HPDE6-E6E7 (cell line): ENCODE results near the gene GMDS.
A peak's percentile ranks its signal among the peaks of the same experiment; 100 is the strongest.

Experiments
- DNase-seq: peaks from one replicate; pipeline ENCODE4 v3.0.0; 2011; ENCODE audit warnings: missing footprints; ENCODE audit errors: extremely low spot score

Gene GMDS

DNA sequence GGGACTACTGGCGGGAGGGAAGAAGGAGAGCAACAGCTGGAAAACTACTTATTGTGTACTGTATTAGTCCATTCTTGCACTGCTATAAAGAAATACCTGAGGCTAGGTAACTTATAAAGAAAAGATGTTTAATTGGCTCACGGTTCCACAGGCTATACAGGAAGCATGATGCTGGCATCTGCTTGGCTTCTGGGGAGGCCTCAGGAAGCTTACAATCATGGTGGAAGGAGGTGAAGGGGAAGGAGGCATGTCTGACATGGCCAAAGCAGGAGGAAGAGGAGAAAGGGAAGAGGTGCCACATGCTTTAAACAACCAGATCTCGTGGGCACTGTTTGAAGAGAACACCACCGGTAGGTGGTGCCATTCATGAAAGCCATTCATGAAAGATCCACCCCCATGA, 67.3 kb downstream of the GMDS start:
- no peak for DNase-seq

DNA sequence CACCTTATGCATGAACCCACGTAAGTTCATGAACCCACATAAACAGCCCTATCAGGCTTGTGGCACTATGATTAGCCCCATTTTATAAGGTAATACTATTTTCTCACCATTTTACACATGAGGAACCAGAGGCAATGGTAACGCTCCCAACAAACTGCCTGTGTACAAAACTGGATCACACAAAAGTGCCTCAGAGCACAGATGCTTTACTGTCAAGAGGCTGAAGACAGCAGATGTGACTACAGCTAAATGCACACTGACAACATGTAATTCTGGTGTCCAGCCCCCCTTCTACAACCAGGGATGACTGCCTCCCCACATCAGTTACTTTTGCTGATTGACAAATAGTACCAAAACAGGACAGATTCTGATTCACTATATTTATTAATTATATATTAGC, 69.6 kb downstream of the GMDS start:
- no peak for DNase-seq

DNA sequence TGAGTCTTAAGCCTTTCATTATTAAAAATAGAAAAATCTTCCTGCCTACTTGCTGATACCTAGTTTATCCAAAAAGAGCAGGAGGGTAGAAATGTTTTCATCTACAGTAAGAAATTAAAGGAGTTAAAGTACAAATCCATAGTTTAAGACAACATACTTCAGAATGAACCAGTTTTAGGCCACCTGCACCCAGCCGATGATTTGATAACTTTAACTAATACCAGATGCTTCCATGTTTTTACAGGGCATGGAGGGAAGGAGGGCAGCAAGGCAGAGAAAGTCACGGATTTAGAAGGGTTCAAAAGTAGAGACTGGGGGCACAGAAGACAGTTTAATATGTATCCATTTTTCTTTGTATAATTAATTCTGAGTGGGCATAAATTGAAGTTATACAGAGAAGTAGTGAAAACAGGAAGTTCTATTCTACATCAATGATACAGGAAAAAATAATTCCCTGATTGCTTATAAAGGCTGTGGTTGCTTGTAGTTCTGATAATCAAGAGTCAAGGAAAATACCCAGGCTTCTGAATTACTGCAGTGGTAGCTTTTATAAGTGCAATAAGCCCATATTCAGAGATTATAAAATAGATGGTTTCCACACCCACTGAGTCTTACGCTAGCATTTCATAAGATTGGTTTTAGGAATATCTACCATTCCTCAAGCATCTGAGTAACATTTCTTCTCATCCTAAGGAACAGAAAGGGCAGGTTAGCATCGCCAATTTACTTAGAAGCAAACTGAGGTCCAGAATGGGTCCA, 72.0 kb downstream of the GMDS start:
- DNase-seq = no peak

DNA sequence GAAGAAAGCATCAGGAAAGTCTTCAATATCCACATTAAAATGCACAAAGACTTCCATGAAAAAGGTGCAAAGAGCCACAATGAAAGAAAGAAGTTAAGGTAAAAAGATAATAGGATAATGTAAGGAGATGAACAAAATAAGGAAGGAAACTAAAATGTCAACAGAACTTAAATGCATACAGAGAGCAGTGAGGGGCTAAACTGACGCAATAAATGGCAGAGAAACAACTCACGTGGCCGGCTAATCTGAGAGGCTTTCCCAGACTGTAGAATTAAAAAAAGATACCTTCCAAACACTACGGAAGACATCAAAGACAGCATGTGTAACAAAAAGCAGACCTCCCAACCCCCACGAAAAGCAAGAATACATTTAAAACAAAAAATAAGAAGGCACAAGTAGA, 73.7 kb downstream of the GMDS start:
- no peak for DNase-seq

DNA sequence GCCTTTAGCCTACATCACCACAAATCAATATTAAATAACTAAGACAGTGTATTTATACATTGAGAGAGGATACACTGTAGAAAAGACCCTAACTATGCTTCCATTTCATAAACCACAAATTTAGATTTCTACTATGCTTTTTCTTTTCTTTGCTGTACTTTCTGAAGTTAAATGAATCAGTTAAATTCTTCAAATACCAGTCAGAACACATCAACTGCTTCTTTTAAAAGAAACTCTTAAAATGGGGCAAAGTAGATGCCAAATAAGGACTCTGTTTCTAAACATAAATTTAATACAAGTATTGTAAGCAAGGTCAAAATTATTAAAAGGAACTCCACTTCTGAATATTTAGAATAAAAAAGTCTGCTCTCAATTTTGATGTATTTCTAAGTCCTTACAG, 76.9 kb downstream of the GMDS start:
- DNase-seq = no peak

DNA sequence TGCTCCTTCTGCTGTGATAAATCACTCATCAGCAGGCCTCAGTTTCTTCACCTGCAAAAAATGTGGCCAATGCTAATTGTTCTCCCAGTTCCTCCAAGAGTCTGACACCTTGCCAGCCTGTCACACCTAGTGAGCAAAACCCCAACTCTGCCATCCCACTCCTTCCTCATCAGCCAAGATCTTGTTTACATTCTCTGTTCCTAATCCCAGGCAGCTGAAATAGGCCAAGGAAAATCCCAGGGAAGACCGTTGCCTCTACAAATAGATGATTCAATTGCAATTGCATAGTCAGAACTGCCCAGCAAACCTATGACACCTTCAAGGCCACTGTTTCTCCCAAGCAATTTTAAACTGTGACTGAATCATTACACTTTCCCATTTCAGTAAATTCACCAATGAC, 78.7 kb downstream of the GMDS start:
- no peak for DNase-seq

DNA sequence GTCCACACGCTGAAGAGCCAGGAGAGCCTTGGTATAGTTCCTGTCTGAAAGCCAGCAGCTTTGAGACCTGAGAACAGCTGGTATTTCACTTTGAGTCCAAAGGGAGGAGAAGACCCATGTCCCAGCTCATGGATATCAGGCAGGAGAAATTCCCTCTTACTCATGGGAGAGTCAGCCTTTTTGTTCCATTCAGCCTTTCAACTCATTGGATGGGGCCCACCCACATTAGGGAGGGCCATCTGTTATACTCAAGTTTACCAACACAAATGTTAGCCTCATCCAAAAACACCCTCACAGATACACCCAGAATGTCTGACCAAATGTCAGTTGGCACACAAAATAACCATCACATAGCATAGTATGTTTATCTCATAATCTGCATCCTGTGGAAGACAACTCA, 80.1 kb downstream of the GMDS start:
- no peak for DNase-seq

DNA sequence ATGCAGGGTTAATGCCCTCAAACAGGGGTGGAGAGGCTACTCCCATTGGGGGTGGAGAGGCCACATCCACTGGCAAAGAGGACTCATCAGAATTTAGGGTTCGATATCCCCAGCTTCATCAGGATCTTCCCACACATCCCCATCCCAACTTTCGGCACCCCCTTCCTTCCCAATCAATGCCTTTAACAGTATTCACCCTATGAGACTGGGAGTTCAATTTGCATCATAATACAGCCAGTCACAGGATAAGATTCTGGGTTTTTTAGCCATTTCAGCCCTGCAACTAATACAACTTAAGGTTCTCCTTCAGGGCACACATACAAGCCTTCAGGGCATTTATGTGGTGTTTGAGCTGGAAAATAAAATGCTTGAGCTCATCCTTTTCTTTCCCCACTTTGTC, 80.9 kb downstream of the GMDS start:
- DNase-seq = no peak

DNA sequence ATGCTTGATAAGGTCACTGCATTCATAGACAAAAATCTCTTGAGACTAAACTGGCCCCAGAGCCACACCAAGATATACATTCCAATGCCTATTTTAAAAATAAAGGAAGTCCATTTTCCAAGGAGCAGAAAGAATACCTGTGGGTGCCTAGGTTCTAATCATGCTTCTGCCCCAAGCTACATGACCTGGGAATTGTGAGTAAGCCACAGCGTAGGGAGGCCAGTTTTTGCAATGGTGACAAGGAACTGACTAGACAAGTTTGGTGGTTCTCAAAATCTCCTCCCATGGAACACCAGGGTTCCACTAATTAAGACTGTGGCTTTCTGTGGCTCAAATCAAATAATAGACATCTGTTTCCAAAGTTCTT, 83.3 kb downstream of the GMDS start:
- no peak for DNase-seq

DNA sequence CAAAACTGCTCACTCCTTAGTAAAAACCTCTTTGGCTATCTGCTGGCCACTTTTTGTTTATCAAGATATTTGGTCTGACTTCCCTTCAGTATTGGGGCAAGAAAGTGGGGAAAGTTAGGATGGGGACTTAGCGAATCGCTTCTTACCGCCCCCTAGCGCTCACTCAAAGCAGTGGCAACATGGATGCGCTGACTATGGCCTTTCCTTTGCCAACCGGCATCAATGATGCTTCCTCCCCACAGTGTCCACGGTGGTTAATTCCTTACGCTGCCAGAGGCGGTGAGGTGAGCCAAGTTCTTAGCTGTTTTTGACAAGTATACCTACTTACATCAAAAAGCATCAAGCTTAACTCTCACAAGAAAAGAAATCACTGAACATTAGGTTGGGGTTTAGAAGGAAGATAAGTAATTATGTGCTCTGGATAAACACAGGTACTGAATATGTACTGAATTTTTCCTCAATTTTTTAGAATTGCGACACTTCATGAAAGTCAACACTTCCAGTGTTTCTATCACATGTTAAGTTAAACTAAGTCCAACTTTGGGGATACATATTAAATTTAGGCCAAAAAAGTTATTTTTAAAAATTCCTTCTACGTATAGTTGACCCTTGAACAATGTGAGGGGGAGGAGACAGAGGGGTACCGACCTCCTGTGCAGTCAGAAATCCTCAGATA, 86.7 kb downstream of the GMDS start:
- DNase-seq = peak; percentile 32

DNA sequence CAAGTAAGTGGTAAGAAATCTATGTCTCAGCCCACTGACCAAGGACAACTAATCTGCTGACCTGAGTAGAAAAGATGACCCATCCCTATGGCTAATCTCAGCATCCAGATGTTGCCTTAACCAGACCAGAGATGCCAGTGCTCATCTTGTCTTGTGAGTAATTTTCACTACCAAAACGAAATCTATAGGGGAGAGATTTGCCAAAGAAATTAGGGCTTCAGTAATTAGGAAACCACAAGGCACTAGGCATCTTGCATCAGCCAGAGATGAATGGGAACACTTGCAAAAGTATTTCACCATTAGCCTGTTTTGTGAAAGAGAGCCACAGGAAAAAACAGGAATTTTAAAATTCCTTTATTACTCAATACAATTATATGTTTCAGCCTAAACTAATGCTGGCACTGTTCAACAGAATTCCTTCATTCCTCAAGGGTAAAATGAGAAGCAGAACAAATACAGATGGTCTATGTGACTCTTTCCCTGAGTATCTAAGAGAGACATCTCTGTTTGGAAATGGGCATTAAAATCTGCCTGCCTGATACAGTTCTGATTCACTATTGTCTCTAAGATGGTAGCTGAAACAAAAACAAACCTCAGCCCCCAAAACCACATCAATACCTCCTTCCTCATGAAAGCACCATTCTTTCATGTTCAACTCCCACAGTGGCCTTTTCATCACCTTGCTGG, 87.8 kb downstream of the GMDS start:
- DNase-seq = no peak

DNA sequence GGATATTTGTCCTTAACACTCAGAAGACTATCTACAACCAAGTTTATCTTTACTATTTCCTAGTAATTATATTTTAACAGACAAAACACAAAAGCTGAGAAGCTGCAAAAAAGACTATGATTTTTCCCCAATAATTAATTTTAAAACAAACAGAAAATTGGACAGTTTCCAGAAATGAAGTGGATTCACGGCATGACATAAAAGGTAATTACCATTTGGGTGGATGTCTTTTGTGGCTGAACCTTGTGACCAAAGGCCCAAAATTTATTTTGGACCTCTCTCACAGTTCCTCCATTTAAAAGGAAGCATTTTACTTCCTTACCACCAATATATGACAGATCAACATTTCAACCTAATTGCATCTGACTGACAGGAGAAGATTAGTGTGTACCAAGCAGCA, 90.2 kb downstream of the GMDS start:
- no peak for DNase-seq

DNA sequence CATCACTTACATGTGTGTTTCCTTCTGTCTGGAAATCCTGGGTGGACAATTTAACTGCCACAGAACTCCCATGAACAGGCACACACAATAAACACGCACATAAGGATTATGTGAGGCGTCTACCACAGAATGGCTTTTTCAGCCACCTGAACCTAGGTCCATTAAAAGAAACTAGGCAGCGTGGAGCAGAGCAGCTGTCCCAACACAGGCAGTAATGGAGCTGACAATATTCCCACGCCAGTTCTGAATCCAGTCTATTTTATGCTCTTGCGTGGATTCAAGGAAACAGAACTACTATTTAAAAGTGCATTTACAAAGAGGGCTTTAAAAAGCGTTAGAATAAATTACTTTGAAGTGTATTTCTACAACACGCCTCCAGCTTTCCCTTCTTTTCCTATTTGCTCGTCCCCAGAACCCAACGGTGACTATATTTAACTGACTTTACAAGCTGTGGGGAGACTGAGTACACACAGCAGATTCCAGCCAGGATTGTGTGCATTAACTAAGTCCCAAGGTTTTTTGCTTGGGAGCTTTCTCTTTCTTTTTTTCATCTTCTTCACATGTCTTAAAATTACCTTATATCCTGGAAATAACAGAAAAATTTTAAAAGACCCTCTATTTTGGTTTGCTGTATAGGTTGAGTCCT, 95.9 kb downstream of the GMDS start:
- no peak for DNase-seq

DNA sequence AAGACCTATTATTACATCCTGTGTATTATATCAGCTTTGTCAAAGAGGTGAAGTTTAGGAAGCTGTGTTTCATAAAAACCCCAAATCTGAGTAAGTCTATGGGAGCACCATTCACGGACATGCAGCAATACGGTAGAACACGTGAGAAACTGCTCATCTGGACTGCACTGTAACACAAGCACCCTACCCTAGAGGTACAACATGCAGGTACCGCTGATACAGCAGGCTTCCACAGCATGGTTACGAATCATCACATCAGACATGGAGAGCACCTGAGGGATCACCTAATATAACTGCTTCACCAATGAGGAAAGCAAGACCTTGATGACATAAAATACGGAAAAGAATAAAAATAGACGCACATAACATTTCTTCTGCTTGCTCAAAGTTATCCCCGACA, 96.7 kb downstream of the GMDS start:
- DNase-seq = no peak

DNA sequence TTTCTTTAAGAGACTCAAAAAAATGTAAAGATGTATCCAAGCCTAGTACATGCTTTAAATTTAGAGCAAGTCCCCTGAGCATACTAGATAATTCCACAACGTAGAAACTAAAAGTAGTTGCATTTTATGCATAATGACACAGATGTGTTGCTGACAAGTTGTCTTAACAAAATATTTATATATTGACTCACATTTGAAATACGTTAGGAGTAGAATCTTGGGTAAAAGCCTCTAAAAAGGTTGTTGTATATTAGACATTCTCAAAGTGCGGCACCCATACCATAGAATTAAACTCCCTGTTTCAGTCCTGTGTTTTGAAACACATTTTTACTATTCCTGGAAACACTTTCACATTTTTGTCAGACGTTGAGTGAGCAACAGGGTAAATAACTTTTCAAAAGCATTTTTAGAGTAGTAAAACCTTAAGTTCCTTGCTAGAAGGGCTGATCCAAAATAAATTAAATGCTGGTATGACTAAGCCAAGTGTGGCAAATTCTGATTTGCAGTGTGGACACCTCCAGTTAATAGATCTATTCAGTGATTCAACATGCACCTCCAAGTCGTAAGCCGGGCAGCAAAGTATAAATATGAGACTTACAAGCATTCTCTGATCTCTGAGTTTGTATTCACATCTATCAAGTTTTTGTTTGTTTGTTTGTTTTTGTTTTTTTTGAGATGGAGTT, 97.5 kb downstream of the GMDS start:
- no peak for DNase-seq

DNA sequence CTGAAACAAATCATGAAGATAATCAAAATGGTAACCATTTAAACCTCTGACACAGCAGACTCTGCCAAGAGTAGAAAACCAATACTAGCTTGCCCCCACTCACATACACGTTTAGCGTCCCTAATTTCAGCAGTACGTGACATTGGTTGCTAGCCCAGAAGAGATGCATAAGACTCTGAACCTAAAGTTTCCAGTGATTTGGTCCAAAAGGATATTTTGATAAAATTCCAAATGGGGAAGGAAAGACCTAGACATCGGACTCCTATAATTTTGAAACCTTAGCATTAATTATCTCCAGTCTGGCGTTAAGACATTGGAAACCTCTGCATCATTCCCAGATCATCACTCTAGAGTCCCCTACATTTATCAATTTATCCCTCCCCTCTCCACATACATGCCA, 98.1 kb downstream of the GMDS start:
- DNase-seq = no peak

DNA sequence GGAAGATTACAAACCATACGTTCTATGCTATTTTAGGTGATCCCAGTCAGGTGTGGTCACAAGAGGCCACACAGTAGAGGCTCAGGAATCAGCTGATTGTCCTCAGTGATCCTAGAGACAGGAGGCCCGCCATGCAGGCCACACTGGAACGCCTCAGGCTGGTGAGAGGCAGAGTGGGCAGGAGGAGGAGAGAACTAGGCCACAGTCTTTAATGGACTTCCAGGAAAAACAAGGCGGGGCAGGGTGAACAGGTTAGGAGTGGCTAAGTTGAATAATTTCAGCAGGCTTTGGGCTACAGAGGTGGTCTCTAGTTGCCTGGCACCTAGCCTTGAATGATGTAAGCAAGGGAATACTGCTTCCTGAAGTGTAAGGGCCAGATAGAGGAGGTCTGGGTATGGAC, 101.2 kb downstream of the GMDS start:
- DNase-seq = no peak

DNA sequence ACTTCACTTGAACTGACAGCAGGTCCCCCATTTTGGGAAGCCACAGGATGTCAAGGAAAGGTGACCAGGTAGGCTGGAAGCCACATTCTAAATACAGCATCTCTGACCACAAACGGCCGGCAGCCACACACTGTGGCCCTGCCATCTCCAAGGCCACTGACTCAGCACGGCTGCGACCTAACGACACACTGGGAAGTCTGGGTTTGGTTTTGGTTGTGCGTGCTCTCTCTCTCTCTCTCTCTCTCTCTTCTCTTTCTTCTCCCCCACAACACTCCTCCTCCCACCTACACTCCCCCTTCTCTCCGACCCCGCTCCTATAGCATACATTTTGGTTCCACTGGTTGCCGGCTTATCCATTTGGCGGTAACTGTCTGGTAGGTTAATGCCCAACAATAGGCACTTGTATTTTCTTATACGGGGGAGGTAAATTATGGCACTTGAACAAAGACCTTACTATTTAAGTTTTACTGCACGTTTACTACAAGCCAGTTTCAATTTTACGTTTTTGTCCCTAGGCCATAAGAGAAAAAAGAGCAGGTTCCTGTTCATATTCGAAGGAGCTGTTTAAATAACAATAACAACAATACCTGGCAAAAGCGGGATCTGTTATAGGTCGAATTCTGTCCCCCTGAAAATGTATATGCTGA, 103.6 kb downstream of the GMDS start:
- no peak for DNase-seq

DNA sequence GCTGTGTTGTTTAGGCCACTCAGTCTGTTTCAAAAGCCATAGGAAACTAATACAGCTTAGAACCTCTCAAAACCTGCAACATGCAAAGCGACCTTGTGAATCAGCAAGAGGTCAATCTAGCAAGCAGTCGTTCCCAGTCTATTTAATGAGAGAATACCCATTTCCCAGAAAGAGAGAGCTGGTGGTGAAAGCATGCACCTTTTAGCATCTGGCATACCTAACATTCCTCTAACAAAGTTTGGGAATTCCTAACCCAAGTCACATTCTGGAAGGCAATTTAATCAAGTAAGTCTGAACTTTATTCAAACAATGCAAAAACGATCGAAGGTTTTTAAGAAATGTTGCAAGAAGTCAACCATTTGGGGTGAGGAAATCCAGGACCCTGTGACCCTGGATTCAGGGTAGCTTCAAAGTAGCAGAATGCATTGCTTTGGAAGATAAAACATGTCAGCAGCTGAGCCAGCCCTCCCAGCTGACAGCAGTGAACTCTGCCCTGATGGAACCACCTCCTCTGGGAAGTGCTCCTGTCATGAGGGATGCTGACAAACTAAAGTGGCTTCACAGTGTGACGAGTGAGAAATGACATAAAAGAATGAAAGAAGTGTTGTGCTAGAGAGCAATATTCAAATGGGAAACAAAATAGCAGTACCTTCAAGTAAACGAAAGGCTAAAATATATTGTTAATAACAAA, 104.8 kb downstream of the GMDS start:
- DNase-seq = no peak

DNA sequence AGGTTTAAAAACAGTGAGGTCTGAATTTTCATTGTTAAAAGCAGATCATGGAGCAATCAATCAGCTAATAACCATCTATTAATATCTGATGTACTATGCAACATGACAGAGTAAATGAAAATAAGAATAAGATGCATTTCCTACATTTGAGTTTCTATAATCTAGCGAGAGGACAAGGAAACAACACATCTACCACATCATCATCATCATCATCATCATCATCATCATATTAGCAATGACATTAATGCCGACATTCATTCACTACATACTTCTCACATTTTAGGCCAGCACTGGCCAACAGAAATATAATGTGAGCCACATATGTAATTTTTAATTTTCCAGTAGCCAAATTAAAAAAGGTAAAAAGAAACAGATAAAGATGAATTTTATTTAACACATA, 110.0 kb downstream of the GMDS start:
- no peak for DNase-seq

DNA sequence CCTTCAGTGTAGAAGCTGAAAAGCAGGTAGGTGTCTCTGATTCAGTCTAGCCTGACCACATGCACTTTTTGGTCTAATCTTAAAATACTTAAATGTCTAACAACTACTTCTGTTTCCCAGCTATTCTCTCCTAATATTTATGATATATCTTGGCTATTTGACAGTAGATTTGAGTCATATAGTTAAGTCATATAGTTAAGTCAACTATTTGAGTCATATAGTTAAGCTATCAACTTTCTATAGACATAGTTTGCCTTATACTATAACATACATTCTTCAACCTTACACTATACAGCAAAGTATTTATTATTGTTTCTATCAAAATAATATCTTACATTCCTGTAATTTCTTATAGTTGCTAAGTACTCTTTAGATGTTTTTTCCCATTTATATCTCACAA, 110.9 kb downstream of the GMDS start:
- no peak for DNase-seq
